SK-N-SH treated with all-trans-retinoic acid at 6 μM for 48 hours (cell line): Measurements from ENCODE around the gene SIL1.

Experiments used
- ATAC-seq: fragments of 200-7000 bp; cut with Tn5 transposase; 3 replicates; pipeline ENCODE4 v1.9.1; 2020; ENCODE audit warnings: mild to moderate bottlenecking, moderate library complexity
- ARNTL ChIP-seq: fragments of 450-650 bp; formaldehyde crosslinking; IDR thresholded peaks from 2 replicates; pipeline ENCODE4 v1.5.0; 2020; ENCODE audit warnings: low read depth, mild to moderate bottlenecking, moderate library complexity, borderline replicate concordance
- BACH2 ChIP-seq: fragments of 250-450 bp; sonication (Bioruptor Pico); IDR thresholded peaks from 2 replicates; pipeline ENCODE4 v1.9.0; 2021; ENCODE audit warnings: mild to moderate bottlenecking, borderline replicate concordance
- CSDC2 ChIP-seq: fragments of 250-450 bp; sonication (Bioruptor Pico); IDR thresholded peaks from 2 replicates; pipeline ENCODE4 v1.5.0; 2020; ENCODE audit warnings: mild to moderate bottlenecking, moderate library complexity
- ESRRG ChIP-seq: fragments of 250-450 bp; sonication (Bioruptor Pico); IDR thresholded peaks from 2 replicates; pipeline ENCODE4 v1.6.1; 2021; ENCODE audit warnings: mild to moderate bottlenecking
- GLIS3 ChIP-seq: fragments of 250-450 bp; sonication (Bioruptor Pico); IDR thresholded peaks from 2 replicates; pipeline ENCODE4 v1.5.0; 2020; ENCODE audit warnings: mild to moderate bottlenecking, moderate library complexity
- ISL1 ChIP-seq: fragments of 250-450 bp; sonication (Bioruptor Pico); IDR thresholded peaks from 2 replicates; pipeline ENCODE4 v2.1.2; 2022; ENCODE audit warnings: mild to moderate bottlenecking, moderate library complexity
- OSR1 ChIP-seq: fragments of 250-450 bp; sonication (Bioruptor Pico); IDR thresholded peaks from 2 replicates; pipeline ENCODE4 v1.8.0; 2022; ENCODE audit warnings: moderate library complexity, mild to moderate bottlenecking, inconsistent platforms
- PATZ1 ChIP-seq: fragments of 250-450 bp; sonication (Bioruptor Pico); IDR thresholded peaks from 2 replicates; pipeline ENCODE4 v1.8.0; 2020; ENCODE audit warnings: mild to moderate bottlenecking, moderate library complexity, borderline replicate concordance
- POU6F1 ChIP-seq: fragments of 250-450 bp; sonication (Bioruptor Pico); IDR thresholded peaks from 2 replicates; pipeline ENCODE4 v1.8.0; 2021; ENCODE audit warnings: low read depth, mild to moderate bottlenecking, moderate library complexity, borderline replicate concordance
- RARB ChIP-seq: fragments of 250-450 bp; sonication (Bioruptor Pico); IDR thresholded peaks from 2 replicates; pipeline ENCODE4 v1.8.0; 2021; ENCODE audit warnings: mild to moderate bottlenecking, moderate library complexity
- TCF4 ChIP-seq: fragments of 250-450 bp; sonication (Bioruptor Pico); IDR thresholded peaks from 2 replicates; pipeline ENCODE4 v1.8.0; 2021; ENCODE audit warnings: mild to moderate bottlenecking, moderate library complexity, borderline replicate concordance
- TOX ChIP-seq: fragments of 250-450 bp; sonication (Bioruptor Pico); IDR thresholded peaks from 2 replicates; pipeline ENCODE4 v1.8.0; 2021; ENCODE audit warnings: mild to moderate bottlenecking, moderate library complexity, borderline replicate concordance
- ZC3H10 ChIP-seq: fragments of 250-450 bp; sonication (Bioruptor Pico); IDR thresholded peaks from 2 replicates; pipeline ENCODE4 v1.5.1; 2021; ENCODE audit warnings: mild to moderate bottlenecking, moderate library complexity
- ZFP3 ChIP-seq: fragments of 250-450 bp; sonication (Bioruptor Pico); IDR thresholded peaks from 2 replicates; pipeline ENCODE4 v1.5.0; 2020; ENCODE audit warnings: mild to moderate bottlenecking, moderate library complexity
- ZFP30 ChIP-seq: fragments of 450-650 bp; formaldehyde crosslinking; IDR thresholded peaks from 2 replicates; pipeline ENCODE4 v1.5.0; 2022; ENCODE audit warnings: mild to moderate bottlenecking, moderate library complexity
- ZNF565 ChIP-seq: fragments of 450-650 bp; formaldehyde crosslinking; conservative IDR thresholded peaks from 2 replicates; pipeline ENCODE4 v1.5.0; 2020; ENCODE audit warnings: low read depth, mild to moderate bottlenecking, moderate library complexity
- ZNF70 ChIP-seq: fragments of 450-650 bp; formaldehyde crosslinking; IDR thresholded peaks from 2 replicates; pipeline ENCODE4 v1.5.0; 2020; ENCODE audit warnings: mild to moderate bottlenecking, moderate library complexity
- ZNF8 ChIP-seq: fragments of 450-650 bp; formaldehyde crosslinking; IDR thresholded peaks from 2 replicates; pipeline ENCODE4 v1.5.0; 2020; ENCODE audit warnings: mild to moderate bottlenecking, moderate library complexity
- TF ChIP-seq, protein P1 (sequence below): fragments of 250-450 bp; sonication (Bioruptor Pico); IDR thresholded peaks from 2 replicates; pipeline ENCODE4 v1.5.1; 2021; ENCODE audit warnings: mild to moderate bottlenecking, moderate library complexity
- TF ChIP-seq, protein P2 (sequence below): fragments of 250-450 bp; sonication (Bioruptor Pico); IDR thresholded peaks from 2 replicates; pipeline ENCODE4 v1.5.0; 2020; ENCODE audit warnings: mild to moderate bottlenecking, moderate library complexity

The SIL1 gene

DNA sequence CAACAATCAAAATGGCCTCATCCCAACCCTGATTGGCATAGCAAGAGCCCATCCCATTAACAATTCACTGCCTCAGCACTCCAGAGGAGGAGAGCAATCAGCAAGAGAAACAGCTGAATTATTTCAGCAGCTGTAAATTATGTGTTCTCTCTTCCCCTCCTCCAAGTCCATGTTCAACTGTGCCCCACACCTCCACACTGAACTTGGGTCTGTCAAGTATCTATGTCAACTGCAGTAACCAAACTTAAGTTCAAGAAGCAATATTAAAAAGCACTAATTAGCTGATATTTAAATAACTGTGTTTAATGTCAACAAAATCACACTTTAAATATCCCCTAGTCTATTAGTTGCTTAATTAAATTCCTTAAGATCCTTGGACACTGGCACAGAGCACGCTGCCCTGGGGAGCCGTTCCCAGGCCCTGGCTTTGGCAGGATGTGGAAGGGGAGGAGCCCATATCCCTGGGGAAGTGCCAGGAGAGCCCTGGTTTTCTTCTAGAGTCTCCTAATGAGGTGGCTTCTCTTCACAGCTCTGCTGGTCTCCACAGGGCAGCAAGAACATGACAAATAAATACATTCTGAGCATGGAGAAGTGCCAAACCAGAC lies 50.6 kb downstream of the SIL1 start:
- peak; percentile 43; the same call in 1 of the 2 replicates for TF ChIP-seq TCF4 (CRISPR knock-in tag)
- TF ChIP-seq, protein P1, sequence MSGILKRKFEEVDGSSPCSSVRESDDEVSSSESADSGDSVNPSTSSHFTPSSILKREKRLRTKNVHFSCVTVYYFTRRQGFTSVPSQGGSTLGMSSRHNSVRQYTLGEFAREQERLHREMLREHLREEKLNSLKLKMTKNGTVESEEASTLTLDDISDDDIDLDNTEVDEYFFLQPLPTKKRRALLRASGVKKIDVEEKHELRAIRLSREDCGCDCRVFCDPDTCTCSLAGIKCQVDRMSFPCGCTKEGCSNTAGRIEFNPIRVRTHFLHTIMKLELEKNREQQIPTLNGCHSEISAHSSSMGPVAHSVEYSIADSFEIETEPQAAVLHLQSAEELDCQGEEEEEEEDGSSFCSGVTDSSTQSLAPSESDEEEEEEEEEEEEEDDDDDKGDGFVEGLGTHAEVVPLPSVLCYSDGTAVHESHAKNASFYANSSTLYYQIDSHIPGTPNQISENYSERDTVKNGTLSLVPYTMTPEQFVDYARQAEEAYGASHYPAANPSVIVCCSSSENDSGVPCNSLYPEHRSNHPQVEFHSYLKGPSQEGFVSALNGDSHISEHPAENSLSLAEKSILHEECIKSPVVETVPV (CRISPR knock-in tag), result no peak
- ATAC-seq, result peak; percentile 98

DNA sequence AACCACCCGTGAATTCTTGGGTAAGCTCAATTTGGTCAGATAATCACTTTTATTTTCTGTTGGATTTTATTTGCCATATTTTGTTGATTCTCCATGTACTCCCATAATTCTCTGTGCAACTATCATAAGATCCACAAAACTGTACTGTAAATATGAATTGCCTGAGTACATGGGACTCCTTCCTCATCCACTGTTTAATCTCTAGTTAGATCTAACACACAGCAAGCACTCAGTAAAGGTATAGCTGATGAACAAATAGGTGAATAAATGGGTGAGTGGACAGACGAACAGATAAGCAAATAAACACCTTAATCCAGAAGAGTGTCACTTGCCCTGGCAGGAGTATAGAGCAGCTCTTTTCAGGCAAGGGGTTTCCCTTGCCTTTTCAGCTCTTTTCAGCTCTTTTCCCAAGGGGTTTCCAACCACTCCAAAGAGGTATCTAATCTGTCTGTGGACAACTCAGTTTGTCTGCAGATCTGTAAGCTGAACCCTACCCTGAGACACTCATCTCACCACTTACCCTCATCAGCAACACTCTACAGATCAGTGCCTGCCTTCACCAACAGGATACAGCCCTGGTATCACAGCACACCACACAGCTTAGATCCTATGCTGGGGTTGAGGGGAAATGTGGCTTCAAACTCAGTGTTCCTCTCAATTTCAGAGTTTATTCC lies 51.2 kb downstream of the SIL1 start:
- TF ChIP-seq ZNF565 (CRISPR knock-in tag) (no peak), ISL1 (no peak), ZNF8 (CRISPR knock-in tag) (no peak), POU6F1 (no peak), ARNTL (CRISPR knock-in tag) (no peak), PATZ1 (CRISPR knock-in tag) (no peak), TOX (CRISPR knock-in tag) (no peak), CSDC2 (CRISPR knock-in tag) (no peak), ZFP3 (CRISPR knock-in tag) (no peak), GLIS3 (CRISPR knock-in tag) (no peak), ZNF70 (CRISPR knock-in tag) (no peak), BACH2 (no peak), RARB (no peak), ESRRG (CRISPR knock-in tag) (no peak), ZC3H10 (no peak), ZFP30 (CRISPR knock-in tag) (no peak), OSR1 (CRISPR knock-in tag) (no peak), TCF4 (CRISPR knock-in tag) (no peak)
- TF ChIP-seq, protein P2, sequence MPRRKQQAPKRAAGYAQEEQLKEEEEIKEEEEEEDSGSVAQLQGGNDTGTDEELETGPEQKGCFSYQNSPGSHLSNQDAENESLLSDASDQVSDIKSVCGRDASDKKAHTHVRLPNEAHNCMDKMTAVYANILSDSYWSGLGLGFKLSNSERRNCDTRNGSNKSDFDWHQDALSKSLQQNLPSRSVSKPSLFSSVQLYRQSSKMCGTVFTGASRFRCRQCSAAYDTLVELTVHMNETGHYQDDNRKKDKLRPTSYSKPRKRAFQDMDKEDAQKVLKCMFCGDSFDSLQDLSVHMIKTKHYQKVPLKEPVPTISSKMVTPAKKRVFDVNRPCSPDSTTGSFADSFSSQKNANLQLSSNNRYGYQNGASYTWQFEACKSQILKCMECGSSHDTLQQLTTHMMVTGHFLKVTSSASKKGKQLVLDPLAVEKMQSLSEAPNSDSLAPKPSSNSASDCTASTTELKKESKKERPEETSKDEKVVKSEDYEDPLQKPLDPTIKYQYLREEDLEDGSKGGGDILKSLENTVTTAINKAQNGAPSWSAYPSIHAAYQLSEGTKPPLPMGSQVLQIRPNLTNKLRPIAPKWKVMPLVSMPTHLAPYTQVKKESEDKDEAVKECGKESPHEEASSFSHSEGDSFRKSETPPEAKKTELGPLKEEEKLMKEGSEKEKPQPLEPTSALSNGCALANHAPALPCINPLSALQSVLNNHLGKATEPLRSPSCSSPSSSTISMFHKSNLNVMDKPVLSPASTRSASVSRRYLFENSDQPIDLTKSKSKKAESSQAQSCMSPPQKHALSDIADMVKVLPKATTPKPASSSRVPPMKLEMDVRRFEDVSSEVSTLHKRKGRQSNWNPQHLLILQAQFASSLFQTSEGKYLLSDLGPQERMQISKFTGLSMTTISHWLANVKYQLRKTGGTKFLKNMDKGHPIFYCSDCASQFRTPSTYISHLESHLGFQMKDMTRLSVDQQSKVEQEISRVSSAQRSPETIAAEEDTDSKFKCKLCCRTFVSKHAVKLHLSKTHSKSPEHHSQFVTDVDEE (CRISPR knock-in tag), result no peak
- TF ChIP-seq, protein P1 (CRISPR knock-in tag), result no peak
- TF ChIP-seq, all 23 proteins: peak for 0
- peak; percentile 28; the same call in 2 of the 3 replicates for ATAC-seq
